GM19372 (cell line): ENCODE measurements around the gene MYL11.
"Not testable (repeated sequence)": the region's sequence is repeated elsewhere in the genome, so short reads cannot be mapped to it uniquely, and the experiment has no call there.

Source experiments
- ATAC-seq: cut with Tn5 transposase; IDR thresholded peaks from one replicate; pipeline ENCODE4 v1.9.1; 2021; ENCODE audit warnings: mild to moderate bottlenecking, low read depth, moderate library complexity; ENCODE audit not compliant: unreplicated experiment

MYL11 gene

DNA sequence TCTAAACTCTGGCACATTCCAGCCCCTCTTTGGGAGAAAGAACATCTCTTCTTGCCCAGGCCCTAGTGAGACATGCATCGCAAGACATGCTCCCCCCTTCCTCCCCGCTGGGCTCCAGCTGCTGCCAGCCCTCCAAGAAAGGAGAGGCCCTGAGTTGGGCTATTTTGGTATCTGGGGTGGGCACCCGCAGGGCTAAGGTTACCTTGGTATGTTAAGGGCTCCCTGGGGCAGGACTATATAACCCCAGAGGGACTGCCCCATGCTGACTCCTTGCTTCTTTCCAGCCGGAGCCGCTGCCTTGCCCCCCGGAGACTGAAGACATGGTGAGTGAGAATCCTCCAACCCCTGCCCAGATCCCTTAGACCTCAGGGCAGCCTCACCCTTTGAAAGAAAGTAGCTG, at the start of gene MYL11:
MYL11 (plus strand) TSS at position 265 of the 400 bp plus-strand sequence; CDS start at position 321, 56 bp downstream.
- ATAC-seq = no peak

- ATAC-seq = peak; percentile 85
Observed at GRCh38 chr16:30334473-30334989, 40.1 kb upstream of the MYL11 start.

DNA sequence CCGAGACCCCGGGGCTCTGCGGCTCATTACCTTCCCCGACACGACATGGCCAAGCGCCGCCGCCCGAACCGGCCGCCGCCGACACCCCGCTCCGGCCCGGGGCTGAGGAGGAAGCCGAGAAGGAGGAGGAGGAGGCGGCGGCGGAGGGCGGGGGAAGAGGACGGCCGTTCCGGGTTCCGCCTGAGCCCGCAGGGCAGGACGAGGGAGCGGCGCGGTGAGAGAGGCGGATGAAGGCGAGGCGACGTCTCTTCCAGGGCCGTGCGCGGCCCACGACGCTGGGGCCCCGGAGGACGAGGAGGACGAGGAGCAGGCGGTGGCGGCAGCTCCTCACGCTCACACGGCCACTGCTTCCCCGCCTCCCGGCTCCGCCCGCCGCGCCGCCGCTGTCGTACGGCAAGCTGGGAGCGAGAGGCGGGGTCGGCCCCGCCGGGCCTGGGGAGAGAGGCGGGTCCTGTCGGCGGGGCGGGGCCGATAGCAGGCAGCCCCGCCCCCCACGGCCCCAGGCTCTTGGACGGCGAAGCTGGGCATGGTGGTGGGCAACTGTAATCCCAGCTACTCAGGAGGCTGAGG, 39.5 kb upstream of the MYL11 start:
- peak; percentile 60 for ATAC-seq

DNA sequence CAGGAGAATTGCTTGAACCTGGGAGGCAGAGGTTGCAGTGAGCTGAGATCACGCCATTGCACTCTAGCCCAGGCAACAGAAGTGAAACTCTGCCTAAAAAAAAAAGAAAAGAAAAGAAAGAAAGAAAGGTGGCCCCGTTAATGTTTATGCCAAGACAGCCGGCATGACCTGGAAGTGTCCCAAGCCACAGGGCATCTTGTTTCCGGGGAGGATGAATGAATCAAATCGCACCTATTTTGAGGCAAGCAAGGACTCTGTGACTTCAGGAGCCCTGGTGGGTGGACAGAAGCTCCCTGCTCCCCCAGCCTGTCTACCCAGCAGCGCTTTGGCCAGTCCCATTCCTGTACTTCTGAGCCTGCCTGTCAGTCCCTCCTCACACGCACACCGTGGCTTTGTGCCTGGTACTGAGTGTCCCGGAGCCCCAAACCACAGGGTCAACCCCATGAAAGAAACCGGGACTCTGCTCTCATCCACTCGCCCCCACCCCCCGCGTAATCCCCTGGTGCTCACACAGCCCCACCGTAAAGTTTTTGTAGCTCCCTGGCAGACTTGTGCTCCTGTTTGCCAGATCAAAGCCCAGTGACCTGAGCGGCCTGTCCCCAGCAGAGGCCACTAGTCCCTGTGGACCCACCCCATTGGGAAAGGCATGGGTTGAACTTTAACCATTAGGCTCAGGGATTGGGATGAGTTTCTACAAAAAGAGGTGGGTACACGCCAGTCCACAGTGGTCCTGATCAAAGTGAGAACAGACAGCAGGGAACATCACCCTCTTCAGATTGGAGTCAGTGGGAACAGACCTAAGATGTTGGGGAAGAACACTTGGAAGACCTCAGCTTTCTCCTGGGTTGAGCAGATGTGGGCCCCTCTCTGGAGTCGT, 38.8 kb upstream of the MYL11 start:
- ATAC-seq = no peak

- not testable (repeated sequence) for ATAC-seq
Observed at GRCh38 chr16:30337964-30338357, 36.6 kb upstream of the MYL11 start.

DNA sequence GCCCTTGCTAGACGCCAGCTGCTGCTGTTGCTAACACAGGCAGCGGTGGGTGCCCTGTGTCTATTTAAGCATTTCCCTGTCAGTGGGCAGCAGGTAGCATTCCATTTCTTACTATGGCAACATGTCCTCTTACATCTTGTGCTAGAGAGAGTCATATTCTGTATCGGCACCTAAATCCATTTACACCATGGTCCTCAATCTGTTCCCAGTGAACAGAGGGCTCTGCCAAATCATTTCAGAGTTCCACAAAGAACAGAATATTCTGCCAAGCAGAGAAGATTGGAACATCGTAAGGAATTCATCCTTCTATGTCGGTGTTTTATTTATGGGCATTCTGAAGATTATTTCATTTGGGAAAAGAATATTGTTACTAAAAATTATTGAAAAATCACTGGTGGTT, 35.9 kb upstream of the MYL11 start:
- ATAC-seq = not testable (repeated sequence)

GRCh38 chr16:30340621-30341020, 34.0 kb upstream of the MYL11 start:
- no peak for ATAC-seq

DNA sequence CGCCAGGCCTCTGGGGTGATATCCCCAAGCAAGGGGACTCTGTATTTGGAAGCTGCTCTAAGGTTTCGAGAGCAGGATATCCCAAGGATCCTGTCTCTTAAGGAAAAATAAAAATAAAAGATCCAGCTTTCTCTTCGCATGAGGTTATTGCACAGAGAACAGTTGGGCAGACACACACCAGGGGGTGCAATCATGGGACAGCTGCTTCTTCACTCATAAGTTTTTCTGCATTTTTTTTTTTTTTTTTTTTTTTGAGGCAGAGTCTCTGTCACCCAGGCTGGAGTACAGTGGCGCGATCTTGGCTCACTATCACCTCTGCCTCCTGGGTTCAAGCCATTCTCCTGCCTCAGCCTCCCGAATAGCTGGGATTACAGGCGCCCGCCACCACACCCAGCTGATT, 32.6 kb upstream of the MYL11 start:
- ATAC-seq = not testable (repeated sequence)

DNA sequence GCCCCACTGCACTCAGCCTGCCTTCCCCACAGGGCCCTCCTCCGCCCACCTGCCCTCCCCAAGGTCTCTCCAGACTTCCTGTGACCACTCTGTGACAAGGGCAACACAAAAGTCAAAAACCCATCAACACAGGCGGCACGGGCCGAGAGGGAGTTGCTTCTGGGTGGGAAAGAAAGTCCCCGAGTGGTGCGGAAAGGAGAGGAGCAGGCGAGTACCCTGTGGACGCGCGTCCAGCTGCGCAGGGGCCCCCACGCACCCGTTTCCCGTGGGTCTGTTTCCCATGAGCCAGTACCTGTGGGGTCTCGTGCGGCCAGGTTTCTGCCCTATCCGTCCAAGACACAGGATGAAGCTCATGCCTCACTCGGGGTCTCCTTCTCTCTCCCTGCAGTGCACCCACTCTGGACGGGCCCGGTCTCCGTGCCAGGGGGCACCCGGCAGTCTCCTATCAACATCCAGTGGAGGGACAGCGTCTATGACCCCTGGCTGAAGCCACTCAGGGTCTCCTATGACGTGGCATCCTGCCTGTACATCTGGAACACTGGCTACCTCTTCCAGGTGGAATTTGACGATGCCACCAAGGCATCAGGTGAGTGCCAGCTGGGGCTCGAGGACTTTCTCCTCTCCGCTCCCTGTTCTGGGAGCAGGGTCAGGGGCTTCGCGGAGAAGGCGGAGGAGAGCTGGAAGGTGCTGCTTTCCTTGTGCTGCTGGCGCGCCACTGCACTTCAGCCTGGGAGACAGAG, 31.7 kb upstream of the MYL11 start:
- no peak for ATAC-seq

- not testable (repeated sequence) for ATAC-seq
Observed at GRCh38 chr16:30343491-30343820, 31.1 kb upstream of the MYL11 start.

GRCh38 chr16:30346286-30346685, 28.3 kb upstream of the MYL11 start:
- no peak for ATAC-seq

DNA sequence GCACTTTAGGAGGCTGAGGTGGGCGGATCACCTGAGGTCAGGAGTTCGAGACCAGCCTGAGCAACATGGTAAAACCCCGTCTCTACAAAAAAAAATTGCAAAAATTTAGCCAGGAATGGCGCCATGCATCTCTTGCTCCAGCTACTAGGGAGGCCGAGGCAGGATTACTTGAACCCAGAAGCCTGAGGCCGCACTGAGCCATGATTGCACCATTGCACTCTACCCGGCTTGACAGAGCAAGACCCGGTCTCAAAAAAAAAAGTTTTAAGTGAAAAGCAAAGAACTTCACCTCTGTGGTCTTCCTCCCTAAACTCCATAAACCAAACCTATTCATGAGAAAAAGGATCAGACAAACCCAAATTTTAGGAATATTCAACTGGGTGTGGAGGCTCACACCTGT, 26.5 kb upstream of the MYL11 start:
- no peak for ATAC-seq

DNA sequence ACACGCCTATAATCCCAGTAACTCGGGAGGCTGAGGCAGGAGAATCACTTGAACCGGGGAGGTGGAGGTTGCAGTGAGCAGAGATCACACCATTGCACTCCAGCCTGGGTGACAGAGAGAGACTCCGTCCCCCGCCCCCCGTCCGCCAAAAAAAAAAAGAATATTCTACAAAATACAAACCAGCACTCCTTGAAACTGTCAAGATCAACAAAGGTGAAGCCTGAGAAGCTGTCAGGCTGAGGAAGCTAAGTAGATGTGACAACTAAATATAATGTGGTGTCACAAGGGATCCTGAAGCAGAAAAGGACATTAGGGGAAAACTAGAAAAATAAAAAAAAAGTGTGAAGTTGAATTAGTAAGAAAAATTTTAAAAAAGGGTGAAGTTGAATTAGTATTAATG, 25.7 kb upstream of the MYL11 start:
- no peak for ATAC-seq

DNA sequence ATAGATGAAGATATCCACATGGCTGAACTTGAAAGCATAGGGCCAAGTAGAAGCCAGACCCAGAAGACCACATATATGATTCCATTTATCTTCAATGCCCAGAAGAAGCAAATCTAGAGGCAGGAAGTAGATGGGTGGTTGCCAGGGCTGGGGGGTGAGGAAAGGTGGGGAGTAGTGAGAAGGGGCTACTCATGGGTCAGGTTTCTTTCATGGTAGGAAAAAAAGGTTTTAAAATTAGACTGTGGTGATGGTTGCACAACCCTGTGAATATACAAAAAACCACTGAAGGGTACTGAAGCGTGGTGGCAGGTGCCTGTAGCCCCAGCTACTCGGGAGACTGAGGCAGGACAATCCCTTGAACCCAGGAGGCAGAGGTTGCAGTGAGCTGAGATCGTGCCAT, 24.9 kb upstream of the MYL11 start:
- no peak for ATAC-seq

DNA sequence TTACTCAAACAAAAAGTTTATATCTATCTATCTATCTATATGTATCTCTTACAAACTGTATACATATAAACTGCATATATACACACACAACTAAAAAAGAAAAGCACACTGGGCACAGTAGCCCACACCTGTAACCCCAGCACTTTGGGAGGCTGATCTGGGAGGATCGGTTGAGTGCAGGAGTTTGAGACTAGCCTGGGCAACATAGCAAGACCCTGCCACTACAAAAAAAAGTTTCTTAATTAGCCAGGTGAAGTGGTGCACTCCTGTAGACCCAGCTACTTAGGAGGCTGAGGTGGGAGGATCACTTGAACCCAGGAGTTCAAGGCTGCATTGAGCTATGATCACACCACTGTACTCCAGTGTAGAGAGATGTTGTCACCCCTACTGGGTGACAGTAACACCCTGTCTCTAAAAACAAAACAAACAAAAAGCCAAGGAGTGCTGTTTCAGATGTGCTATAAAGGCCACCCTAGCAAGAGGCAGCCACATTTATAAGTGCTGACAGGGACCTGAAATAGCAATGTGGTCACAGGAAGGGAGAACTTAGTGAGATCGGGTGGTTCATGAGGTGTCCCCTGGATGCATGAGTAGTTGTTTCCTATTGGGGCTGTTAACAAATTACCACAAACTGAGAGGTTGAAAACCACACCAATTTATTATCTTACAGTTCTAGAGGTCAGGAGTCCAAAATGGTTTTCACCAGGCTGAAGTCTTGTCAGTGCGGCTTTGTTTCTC, 24.3 kb upstream of the MYL11 start:
- ATAC-seq = no peak

DNA sequence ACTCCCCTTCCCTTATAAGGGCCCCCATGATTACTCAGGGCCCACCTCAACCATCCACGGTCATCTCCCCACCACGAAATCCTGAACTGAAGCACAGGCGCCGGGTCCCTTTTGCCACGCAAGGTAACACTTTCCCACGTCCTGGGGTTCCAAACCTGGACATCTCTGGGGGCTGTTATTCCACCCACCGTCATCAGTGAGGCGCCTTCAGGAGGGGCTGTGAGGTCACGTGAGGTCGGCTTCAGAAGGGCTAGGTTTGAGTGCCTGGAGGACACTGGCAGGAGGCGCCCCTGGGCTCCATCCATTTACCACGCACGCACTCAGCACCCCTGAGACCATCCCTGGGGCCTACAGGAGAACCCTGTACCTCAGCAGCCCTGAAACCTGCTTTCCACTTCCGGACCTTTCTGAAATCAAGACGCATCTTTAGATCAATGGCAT, 23.6 kb upstream of the MYL11 start:
- no peak for ATAC-seq

DNA sequence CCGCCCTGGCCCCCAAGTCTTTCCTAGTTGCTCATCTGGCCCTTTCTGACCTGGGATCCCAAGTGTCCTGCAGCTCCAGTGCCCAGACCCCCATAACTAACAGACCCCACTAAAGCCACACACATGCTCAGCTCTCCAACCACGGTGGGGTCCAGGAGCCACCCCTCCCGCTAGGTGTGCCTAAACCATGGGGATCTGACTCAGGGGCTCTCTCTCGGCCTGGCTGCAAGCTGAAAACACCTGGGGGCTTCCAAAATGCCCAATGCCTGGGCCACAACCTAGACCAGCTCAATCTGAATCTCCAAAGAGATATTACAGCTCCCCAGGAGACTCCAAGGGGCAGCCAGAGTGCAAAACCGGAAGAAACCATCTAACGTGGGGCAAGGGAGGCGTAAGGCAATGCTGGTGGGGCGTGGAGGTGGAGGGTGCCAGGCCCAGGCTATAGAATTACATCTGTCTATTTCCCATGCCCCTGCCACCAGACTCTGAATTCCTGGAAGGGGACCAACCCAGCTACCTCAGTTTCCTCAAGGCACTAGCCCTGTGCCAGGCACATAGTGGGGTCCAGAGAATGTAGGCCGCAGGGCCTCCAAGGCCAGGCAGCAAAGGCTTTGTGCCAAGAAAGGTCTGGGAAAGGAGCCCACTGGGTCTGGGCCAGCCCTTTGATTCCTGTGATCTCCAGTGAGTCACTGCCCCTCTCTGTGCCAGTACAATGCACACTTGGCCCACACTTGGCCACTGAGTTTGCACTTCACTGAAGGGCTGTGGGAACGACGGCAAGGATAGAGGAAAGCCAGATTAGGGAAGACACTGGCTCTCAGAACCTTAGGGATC, 22.8 kb upstream of the MYL11 start:
- ATAC-seq = no peak

- ATAC-seq = no peak
Observed at GRCh38 chr16:30352488-30353401, 21.9 kb upstream of the MYL11 start.
